Effector CD4-positive, alpha-beta T cell (primary cell): Measurements from ENCODE around the gene FXYD2.

Experiments
- DNase-seq: peaks from one replicate; pipeline ENCODE4 v3.0.0-alpha.2; 2020

The FXYD2 gene

DNA sequence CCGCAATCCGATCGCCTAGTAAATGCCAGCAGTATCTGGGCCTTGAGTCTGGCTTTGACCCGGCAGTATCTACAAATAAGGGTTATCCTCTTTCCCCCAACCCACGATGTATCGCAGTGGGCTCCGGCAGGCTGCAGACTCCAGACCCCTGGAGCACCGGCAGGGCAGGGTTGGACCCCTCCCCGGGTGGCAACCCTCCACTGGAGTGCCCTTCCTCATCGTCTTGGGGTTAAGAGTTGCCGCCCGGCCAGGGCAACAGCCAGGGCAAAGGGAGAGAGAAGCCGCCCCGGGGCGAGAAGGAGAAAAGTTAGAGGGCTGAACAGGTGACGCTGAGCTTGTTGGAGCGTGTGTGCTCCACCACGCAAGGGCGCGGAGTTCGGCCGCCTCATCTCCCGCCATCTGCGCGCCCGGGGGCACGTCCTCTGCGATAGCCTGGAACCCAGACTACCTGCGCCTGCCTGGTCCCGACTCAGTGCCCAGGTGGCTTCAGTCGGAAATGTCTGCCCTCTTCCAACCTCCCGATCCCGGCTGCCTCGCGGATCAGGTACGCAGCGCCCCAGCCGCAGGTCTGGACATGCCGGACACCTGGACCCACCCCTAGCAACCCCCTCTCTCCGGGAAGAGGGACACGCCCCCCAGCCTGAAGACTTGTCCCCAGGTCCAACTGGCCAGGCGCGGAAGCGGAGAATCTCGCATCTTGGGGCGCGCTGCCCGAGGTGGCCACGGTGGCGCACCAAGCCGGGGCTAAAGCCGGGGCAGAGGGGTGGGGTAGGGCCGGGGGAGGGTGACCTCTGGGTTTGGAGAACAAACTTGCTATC, 28.7 kb downstream of the FXYD2 start:
- no peak for DNase-seq

- no peak for DNase-seq
These were observed 29.5 kb downstream of the FXYD2 start for GRCh38 chr11:117794772-117795629.

GRCh38 chr11:117794135-117794534, 30.4 kb downstream of the FXYD2 start:
- DNase-seq, result no peak

DNA sequence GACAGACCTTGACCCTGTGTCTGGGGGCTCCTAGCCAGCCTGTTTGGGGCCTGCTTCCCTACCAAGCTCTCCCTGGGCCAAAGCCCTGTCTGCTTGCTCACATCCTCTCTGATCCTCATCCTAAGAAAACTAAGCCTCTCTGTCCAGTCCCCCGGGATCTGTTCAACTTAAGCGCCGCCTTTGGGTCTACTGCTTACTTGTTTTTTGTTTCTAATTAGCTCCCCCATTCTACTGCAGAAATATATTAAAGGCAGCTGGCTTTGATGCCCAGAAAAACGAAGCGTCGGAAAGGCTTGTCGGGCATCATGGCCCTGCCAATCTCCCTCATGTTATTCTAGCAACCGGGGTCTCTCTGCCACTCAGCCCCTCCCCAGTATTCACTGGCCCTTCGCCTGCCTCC, 31.0 kb downstream of the FXYD2 start:
- DNase-seq, result no peak

GRCh38 chr11:117792992-117793391, 31.6 kb downstream of the FXYD2 start:
- DNase-seq, result no peak

DNA sequence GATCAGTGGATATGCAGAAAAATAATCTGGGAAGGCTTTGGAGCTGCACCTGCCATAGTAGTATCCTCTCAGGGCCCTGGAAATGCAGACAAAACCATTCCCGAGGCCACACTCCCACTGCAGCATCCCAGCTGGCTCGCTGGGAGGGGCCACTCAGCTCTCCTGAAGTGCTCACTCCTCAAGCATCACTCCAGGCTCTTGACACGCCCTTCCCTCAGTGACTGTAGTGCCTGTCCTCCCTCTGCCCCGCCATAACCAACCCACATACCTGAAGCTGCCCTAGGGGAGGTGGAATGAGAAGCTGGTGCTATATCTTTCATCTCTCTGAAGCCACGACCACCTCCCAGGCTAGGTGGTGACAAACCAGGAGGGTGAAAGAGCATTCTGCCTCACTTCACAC, 32.3 kb downstream of the FXYD2 start:
- DNase-seq, result no peak

- DNase-seq, result no peak
These were observed 34.3 kb downstream of the FXYD2 start for GRCh38 chr11:117790279-117790678.

- DNase-seq, result no peak
These were observed 35.3 kb downstream of the FXYD2 start for GRCh38 chr11:117789241-117789640.

GRCh38 chr11:117786135-117786870, 38.2 kb downstream of the FXYD2 start:
- DNase-seq, result no peak

- no peak for DNase-seq
These were observed 42.4 kb downstream of the FXYD2 start for GRCh38 chr11:117782101-117782500.

GRCh38 chr11:117781627-117782026, 42.9 kb downstream of the FXYD2 start:
- DNase-seq, result no peak

DNA sequence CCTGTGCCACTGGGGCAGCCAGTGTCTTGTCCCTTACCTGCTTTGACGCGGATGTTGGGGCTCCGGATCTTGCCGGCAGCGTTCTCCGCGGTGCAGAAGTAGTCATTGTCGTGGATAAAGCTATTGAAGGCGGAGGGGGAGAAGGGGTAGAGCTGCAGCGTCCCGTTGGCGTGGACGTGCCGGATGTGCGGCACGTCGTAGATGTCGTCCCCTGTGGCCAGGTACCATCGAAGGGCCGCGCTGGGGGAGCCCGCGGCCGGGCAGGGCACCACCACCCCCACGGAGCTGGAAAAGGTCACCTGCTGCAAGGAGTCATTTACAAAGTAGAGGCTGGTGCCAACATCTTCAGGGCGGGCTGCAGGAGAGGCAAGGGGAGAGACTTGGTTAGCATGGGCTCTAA, 44.1 kb downstream of the FXYD2 start:
- no peak for DNase-seq

DNA sequence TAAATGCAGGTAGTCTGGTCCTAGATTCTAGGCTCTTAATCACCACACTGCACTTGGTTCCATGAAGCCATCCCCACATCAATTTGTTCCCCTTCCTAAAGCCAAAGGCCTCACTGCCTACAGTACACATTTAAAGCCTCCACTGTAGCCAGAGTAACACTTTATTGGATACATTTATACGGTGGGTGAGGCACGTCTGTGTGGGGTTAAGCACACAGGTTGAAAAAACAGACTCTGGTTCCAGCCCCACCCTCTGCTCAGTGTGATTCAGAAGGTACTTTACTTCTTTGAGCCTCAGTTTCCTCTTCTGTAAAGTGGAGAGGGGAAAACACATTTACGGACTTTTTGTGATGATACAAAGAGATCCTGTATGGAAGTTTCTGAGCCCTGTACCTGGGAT, 50.0 kb downstream of the FXYD2 start:
- no peak for DNase-seq

- DNase-seq, result no peak
These were observed 52.2 kb downstream of the FXYD2 start for GRCh38 chr11:117772360-117772759.

- DNase-seq, result no peak
These were observed 52.7 kb downstream of the FXYD2 start for GRCh38 chr11:117771841-117772240.

- no peak for DNase-seq
These were observed 53.3 kb downstream of the FXYD2 start for GRCh38 chr11:117771197-117771596.

GRCh38 chr11:117770061-117770460, 54.5 kb downstream of the FXYD2 start:
- DNase-seq, result no peak
